GM12873 (cell line): ENCODE data around the gene CKMT2.

Experiments used
- TF ChIP-seq, protein P1 (sequence below): IDR thresholded peaks from 2 replicates; pipeline ENCODE4 v1.5.1; 2012; ENCODE audit warnings: low read depth, mild to moderate bottlenecking, moderate library complexity, low read length, control low read depth; ENCODE audit not compliant: insufficient read depth; ENCODE audit errors: missing control alignments

CKMT2 gene

DNA sequence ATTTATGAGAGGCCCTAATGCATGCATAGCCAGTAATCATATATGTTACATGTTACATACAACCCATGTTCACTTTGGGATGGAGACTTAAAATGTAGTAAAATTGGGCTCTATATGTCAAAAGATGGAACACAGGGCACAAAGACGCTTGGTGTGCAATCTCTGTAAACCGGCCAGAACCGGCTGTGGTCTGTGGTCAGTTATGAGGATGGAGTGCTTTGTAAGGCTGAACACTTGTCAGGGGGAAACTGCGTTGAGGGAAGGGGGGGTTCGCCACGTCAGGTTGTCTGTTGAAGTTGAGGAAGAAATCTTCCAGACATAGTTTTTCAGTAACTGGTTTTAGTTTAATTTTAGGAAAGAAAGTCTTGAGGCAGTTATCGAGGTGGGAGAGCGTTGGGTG, 2.7 kb upstream of the CKMT2 start:
- TF ChIP-seq, protein P1, sequence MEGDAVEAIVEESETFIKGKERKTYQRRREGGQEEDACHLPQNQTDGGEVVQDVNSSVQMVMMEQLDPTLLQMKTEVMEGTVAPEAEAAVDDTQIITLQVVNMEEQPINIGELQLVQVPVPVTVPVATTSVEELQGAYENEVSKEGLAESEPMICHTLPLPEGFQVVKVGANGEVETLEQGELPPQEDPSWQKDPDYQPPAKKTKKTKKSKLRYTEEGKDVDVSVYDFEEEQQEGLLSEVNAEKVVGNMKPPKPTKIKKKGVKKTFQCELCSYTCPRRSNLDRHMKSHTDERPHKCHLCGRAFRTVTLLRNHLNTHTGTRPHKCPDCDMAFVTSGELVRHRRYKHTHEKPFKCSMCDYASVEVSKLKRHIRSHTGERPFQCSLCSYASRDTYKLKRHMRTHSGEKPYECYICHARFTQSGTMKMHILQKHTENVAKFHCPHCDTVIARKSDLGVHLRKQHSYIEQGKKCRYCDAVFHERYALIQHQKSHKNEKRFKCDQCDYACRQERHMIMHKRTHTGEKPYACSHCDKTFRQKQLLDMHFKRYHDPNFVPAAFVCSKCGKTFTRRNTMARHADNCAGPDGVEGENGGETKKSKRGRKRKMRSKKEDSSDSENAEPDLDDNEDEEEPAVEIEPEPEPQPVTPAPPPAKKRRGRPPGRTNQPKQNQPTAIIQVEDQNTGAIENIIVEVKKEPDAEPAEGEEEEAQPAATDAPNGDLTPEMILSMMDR = no peak

DNA sequence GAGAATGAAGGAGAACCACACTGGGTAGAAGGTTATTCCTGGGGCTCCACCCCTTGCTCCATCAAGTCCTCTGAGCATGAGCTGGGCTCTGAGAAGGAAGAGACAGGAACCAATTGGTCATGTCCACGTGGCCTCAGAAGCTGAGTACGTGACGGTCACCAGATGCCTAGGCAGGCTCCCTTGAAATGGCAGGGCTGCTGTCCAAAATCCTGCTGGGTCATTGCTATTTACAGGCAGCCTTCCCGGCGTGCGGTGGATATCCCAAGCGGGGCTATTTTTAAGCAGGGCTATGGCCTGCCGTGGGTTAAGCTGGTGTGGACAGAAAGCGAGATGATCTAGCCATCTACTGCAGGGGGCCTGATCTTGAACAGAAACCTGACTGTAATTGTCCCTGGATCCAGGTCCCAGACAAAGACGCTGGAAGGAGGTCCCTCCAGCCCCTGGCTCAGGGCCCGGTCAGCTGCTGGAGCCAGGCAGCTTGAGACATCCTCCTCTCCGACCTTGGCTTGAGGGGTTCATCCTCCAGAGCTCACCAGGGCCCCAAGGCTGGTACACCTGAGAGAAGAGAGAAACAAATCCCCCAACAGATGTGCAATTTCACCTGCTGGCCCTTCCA, 550 bp upstream of the CKMT2 start:
- TF ChIP-seq, protein P1 = no peak

DNA sequence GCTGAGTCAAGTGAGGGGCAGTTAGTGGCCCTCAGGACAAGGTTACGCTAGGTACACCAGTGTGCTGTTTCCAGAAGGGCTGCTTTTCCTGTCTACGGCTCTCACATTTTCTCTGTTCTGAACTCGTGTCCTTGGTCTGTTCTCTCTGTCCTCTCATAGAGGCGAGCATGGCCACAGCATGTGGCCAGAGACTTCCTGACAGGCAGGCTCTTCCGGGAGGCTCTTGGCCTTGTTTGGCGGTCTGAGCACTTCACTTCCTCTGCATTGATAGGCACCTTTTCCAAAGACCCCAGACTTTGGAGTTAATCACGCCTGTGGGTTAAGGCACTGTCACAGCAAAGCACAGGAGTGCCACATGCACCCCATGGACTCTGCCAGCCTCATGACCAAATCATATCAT, 1.2 kb downstream of the CKMT2 start:
- TF ChIP-seq, protein P1 = no peak

DNA sequence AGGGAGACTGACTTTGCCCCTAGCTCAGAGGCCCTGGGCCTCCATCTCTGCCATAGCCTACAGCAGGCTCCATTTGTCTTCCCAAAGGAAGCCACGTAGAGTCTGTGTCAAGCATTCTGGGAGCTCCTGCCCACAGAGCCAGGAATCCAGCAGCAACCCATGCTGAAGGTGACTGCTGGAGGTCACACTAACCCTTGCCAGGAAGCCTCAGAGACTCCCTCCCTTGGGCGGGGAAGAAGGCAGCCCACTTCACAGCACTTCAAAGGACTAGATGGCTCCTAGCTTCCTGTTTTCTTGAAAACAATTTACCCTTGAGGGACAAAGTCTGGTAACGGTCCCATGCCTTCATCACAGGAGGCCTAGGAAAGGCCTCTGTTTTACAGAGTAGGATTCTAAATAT, 1.7 kb downstream of the CKMT2 start:
- TF ChIP-seq, protein P1 = no peak

DNA sequence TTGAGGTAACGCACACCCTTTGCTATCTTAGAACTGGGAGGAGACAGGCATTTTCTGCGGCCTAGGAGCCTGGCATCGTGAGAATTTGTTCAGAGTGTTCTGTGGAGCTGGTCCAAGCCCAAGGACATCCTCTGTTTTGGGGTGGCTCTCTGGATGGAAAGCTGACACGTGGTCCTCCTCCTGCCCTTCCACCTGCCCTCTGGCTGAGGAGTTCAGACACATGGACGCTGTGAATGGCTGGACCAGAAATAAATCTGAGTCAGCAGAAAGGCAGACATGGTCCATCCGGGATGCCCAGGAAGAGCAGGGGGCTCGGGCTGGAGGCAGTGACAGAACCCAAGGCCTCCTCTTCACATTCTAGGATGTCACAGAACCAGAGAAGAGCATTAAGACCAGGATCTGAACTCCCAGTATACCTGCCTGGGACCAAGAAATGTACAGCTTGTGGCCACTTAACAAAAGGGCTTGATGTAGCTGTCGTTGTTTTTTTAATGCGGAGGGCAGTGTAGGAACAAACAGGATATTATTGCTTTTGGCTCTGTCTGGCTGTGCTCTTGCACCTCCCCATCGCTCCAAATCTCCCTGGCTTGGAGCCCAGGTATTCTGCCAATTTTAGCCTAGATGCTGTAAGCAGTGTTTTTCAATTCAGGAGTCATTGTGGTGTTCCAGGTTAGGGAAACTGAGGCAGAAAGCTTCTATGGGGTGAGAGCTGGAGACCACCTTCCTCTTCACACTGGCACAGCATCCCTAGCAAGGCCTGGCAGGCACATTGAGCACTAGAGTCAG, 2.4 kb downstream of the CKMT2 start:
- TF ChIP-seq, protein P1 = no peak

DNA sequence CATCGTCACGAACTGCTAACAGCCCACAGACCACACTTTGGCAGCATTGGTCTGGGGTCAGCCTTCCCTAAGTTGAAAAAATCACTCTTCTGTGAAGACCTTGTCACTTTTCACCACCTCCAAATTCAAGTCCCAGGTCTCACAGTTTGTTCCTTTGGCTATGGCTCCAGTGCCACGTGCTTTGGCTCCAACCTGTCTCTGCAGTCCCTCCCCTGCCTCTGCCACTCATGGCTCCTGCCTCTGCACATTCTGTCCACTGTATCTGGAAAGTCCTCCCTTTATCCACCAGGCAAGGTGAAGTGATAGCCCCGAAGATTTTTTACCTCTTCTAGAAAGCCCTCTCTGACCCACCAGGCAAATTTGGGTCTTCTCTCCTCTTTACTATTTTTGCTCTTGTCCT, 5.3 kb downstream of the CKMT2 start:
- TF ChIP-seq, protein P1 = no peak

DNA sequence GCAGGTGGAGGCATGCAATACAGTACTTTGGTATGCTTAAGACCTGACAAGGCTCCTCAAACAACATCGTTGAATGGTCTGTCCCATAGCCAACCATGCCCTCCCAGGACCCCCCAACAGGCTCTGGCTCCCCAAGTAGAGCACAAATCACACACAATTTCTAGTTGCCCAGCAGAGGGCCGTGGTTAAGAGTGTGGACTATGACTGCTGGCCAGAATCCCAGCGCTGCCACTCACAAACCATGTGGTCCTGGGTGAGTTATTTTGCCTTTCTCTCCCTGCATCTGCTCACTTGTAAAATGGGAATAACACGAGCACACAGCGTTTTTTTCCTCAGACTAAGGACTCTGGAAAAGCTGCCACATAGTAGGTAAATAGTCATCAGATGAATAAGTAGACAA, 6.5 kb downstream of the CKMT2 start:
- TF ChIP-seq, protein P1 = no peak
